HCT116 (cell line): ENCODE measurements around the gene ANO9. TPM values are rescaled to one million over a fixed set of nuclear protein-coding genes. Genes with fewer than 3 reads are reported as not detected.

ENCODE experiments used
- ATAC-seq: fragments of 200-7000 bp; cut with Tn5 transposase; 2 replicates; pipeline ENCODE4 v1.9.1; 2020; ENCODE audit warnings: mild to moderate bottlenecking, moderate library complexity
- BruUV-seq: library from RNA; stranded (reverse); fragments of 400-500 nt; replicated peaks from 2 replicates; lab custom pipeline; 2021; lab: Mats Ljungman, UMichigan
- CTCF ChIA-PET: fragments of 300-600 bp; sonication (Branson Sonifier 250); formaldehyde crosslinking; loops from one replicate; lab custom pipeline; 2021; ENCODE audit warnings: antibody characterized with exemption; lab: Charles Lee
- POLR2A ChIA-PET: fragments of 300-600, 350-600 bp; sonication (Branson Sonifier 250); formaldehyde crosslinking; loops from one replicate; lab custom pipeline; 2021; ENCODE audit warnings: antibody characterized with exemption; lab: Charles Lee
- RAD21 ChIA-PET, 2 experiments: fragments of 300-600 bp; sonication (Branson Sonifier 250); formaldehyde crosslinking; loops; one replicate each; lab custom pipeline; 2023; ENCODE audit warnings: low total read pairs in 2 of 2; ENCODE audit not compliant: uncharacterized antibody in 2 of 2, unreplicated experiment in 2 of 2, low non-redundant PET in 1 of 2; lab: Charles Lee
- DNase-seq: peaks from one replicate; pipeline ENCODE4 v3.0.0-alpha.2; 2010; ENCODE audit warnings: low read depth, low spot score
- H2AFZ ChIP-seq: fragments of 200-600 bp; shearing (Covaris generic), sonication (generic); 2 replicates; pipeline ENCODE4 v1.6.1; 2017; ENCODE audit warnings: low read depth, mixed run types, mixed read lengths, antibody characterized with exemption, low read length; ENCODE audit not compliant: poor library complexity, severe bottlenecking
- H3K27ac ChIP-seq: 2 replicates; pipeline ENCODE4 v1.5.1; 2012; ENCODE audit warnings: low read depth, low read length
- H3K27me3 ChIP-seq: fragments of 200-600 bp; sonication (generic); 2 replicates; pipeline ENCODE4 v1.6.1; 2016; ENCODE audit warnings: mixed run types, low read length, mixed read lengths; ENCODE audit not compliant: insufficient read depth
- H3K36me3 ChIP-seq, 2 experiments: fragments of 200-500 bp in 1 of 2; fragments of 200-600 bp in 1 of 2; sonication (Bioruptor generic) in 1 of 2; sonication (generic) in 1 of 2; 2 replicates each; pipeline versions ENCODE4 v1.5.1 to v1.6.1; 2014 to 2016; ENCODE audit warnings: low read length in 2 of 2, inconsistent platforms in 1 of 2, mixed read lengths in 1 of 2, mixed run types in 1 of 2; ENCODE audit not compliant: insufficient read depth in 2 of 2, control insufficient read depth in 1 of 2
- H3K4me1 ChIP-seq, 2 experiments: fragments of 200-600 bp in 1 of 2; sonication (generic) in 1 of 2; 2 replicates each; pipeline versions ENCODE4 v1.5.1 to v1.6.1; 2012 to 2017; ENCODE audit warnings: low read length in 2 of 2, inconsistent platforms in 1 of 2, mild to moderate bottlenecking in 1 of 2, mixed read lengths in 1 of 2, mixed run types in 1 of 2, moderate library complexity in 1 of 2; ENCODE audit not compliant: insufficient read depth in 2 of 2, control insufficient read depth in 1 of 2
- H3K4me2 ChIP-seq: fragments of 200-600 bp; sonication (generic); 2 replicates; pipeline ENCODE4 v1.6.1; 2017; ENCODE audit warnings: mixed run types, low read length, mixed read lengths
- H3K4me3 ChIP-seq, 2 experiments: fragments of 200-600 bp in 1 of 2; sonication (generic) in 1 of 2; replicated peaks in 1 of 2; 2 replicates each; pipeline ENCODE4 v1.5.1; 2011 to 2016; ENCODE audit warnings: low read length in 2 of 2, control low read depth in 1 of 2, low read depth in 1 of 2, mild to moderate bottlenecking in 1 of 2, mixed read lengths in 1 of 2, mixed run types in 1 of 2
- H3K79me2 ChIP-seq: fragments of 200-600 bp; sonication (generic); 2 replicates; pipeline ENCODE4 v1.6.1; 2017; ENCODE audit warnings: mild to moderate bottlenecking, mixed run types, low read length, moderate library complexity, mixed read lengths; ENCODE audit not compliant: insufficient read depth
- H3K9ac ChIP-seq: fragments of 200-600 bp; sonication (generic); 2 replicates; pipeline ENCODE4 v1.6.1; 2016; ENCODE audit warnings: low read length, mixed read lengths
- H3K9me2 ChIP-seq: fragments of 200-600 bp; sonication (generic), shearing (Covaris generic); 2 replicates; pipeline ENCODE4 v1.6.1; 2017; ENCODE audit warnings: mixed run types, mild to moderate bottlenecking, moderate library complexity; ENCODE audit not compliant: insufficient read depth
- H3K9me3 ChIP-seq, 2 experiments: fragments of 200-500 bp in 1 of 2; fragments of 200-600 bp in 1 of 2; sonication (Bioruptor generic) in 1 of 2; sonication (generic) in 1 of 2; 2 replicates each; pipeline ENCODE4 v1.6.1; 2014 to 2017; ENCODE audit warnings: low read length in 2 of 2, mixed read lengths in 2 of 2, inconsistent platforms in 1 of 2, low read depth in 1 of 2, mild to moderate bottlenecking in 1 of 2, mixed run types in 1 of 2, moderate library complexity in 1 of 2; ENCODE audit not compliant: control insufficient read depth in 1 of 2, insufficient read depth in 1 of 2
- H4K20me1 ChIP-seq: fragments of 200-600 bp; sonication (generic), shearing (Covaris generic); 2 replicates; pipeline ENCODE4 v1.6.1; 2017; ENCODE audit warnings: mixed run types, mild to moderate bottlenecking, moderate library complexity; ENCODE audit not compliant: insufficient read depth
- CBX3 ChIP-seq: IDR thresholded peaks from 2 replicates; pipeline ENCODE4 v1.6.1; 2012; ENCODE audit warnings: low read depth
- CEBPB ChIP-seq: IDR thresholded peaks from 2 replicates; pipeline ENCODE4 v1.6.1; 2012; ENCODE audit warnings: low read depth
- EGR1 ChIP-seq: IDR thresholded peaks from 2 replicates; pipeline ENCODE4 v1.6.1; 2012; ENCODE audit warnings: low read depth
- ELF1 ChIP-seq: IDR thresholded peaks from 2 replicates; pipeline ENCODE4 v1.6.1; 2012; ENCODE audit warnings: low read depth, borderline replicate concordance
- EZH2 ChIP-seq: fragments of 200-600 bp; sonication (generic); IDR thresholded peaks from 2 replicates; pipeline ENCODE4 v1.6.1; 2017; ENCODE audit warnings: antibody characterized with exemption, mixed run types
- EZH2phosphoT487 ChIP-seq: fragments of 200-600 bp; IDR thresholded peaks from 2 replicates; pipeline ENCODE4 v1.6.1; 2018; ENCODE audit warnings: antibody characterized with exemption, borderline replicate concordance
- FOSL1 ChIP-seq: IDR thresholded peaks from 2 replicates; pipeline ENCODE4 v1.6.1; 2012; ENCODE audit warnings: low read depth
- MAX ChIP-seq: IDR thresholded peaks from 2 replicates; pipeline ENCODE4 v1.6.1; 2012
- SIN3A ChIP-seq: IDR thresholded peaks from 2 replicates; pipeline ENCODE4 v1.6.1; 2012; ENCODE audit warnings: low read depth
- TCF7L2 ChIP-seq: IDR thresholded peaks from 2 replicates; pipeline ENCODE4 v1.7.0; 2011; ENCODE audit warnings: borderline replicate concordance, inconsistent platforms; ENCODE audit not compliant: insufficient read depth, insufficient read length; ENCODE audit errors: extremely low read depth
- YY1 ChIP-seq: IDR thresholded peaks from 2 replicates; pipeline ENCODE4 v1.6.1; 2011; ENCODE audit warnings: low read length, low read depth, moderate library complexity, mild to moderate bottlenecking; ENCODE audit not compliant: insufficient replicate concordance; ENCODE audit errors: extremely low read depth
- ZFX ChIP-seq: fragments of 450-650 bp; IDR thresholded peaks from 2 replicates; pipeline ENCODE4 v1.6.1; 2017
- ZNF274 ChIP-seq: fragments of 200-500 bp; sonication (Bioruptor generic); IDR thresholded peaks from 2 replicates; pipeline ENCODE4 v1.6.1; 2014; ENCODE audit warnings: mild to moderate bottlenecking, low read depth, low read length, inconsistent platforms
- intact Hi-C: fragments of 100-400 bp; cut with micrococcal nuclease; formaldehyde crosslinking; loops from 2 replicates; pipeline ENCODE4 v1.10.0; 2022
- total RNA-seq: library from RNA; stranded (reverse); gene quantifications from one replicate; pipeline ENCODE4 v1.2.1, GENCODE V29; 2021; ENCODE audit not compliant: unreplicated experiment

ANO9 gene
- total RNA-seq, 1 experiment from 2014 or later, result 70.3 TPM

- H3K9ac ChIP-seq, result peak overlapping the region; percentile 64
- peak overlapping the region; percentile 56; the same call in 1 of the 2 replicates for H3K27ac ChIP-seq
- TF ChIP-seq SIN3A, result no peak
- no peak for TF ChIP-seq FOSL1
- 0 out of 2 replicates have a peak, but pooled peaks have one; percentile 9 for TF ChIP-seq ZFX
- TF ChIP-seq EGR1, result no peak
- no peak for TF ChIP-seq EZH2phosphoT487
- peaks cover 0 to 12% of the 10 kb centered on the region in 2 experiments; a peak in 2 of 4 replicates for H3K4me1 ChIP-seq
- peaks cover 0 to 14% of the 10 kb centered on the region in 2 experiments; a peak in 1 of 4 replicates for H3K36me3 ChIP-seq
- peak overlapping the region; percentile 78 for H3K4me2 ChIP-seq
- H3K9me3 ChIP-seq, result no peaks in the 10 kb centered on the region
- no peak for DNase-seq
- H3K4me3 ChIP-seq, result peak overlapping the region; percentile 52 to 64
- intact Hi-C loops, result no loop called here
- no peak overlapping the region for H2AFZ ChIP-seq
- ATAC-seq, result no peak
- RAD21 ChIA-PET, result interaction anchor here in 1 of 2 experiments (0.8 kb wide), 1 partner anchor 8 kb away, joined by 3 read pairs; no protein-coding TSS in a partner anchor
- H3K9me2 ChIP-seq, result no peaks in the 10 kb centered on the region
- POLR2A ChIA-PET, result no interaction called here
- CTCF ChIA-PET, result no interaction called here
- peaks cover 16% of the 10 kb centered on the region; the same call in 1 of the 2 replicates for H3K79me2 ChIP-seq
- TSS peak; percentile 65 for BruUV-seq
- no peaks in the 10 kb centered on the region for H3K27me3 ChIP-seq
- H4K20me1 ChIP-seq, result no peaks in the 10 kb centered on the region
These were observed 71.5 kb downstream of the ANO9 start for GRCh38 chr11:370070-370941.

- peaks cover 0 to 14% of the 10 kb centered on the region in 2 experiments; a peak in 2 of 4 replicates for H3K4me1 ChIP-seq
- ATAC-seq (peak; percentile 63), DNase-seq (no peak)
- no peaks in the 10 kb centered on the region for H3K9me2 ChIP-seq
- H3K4me2 ChIP-seq, result peak within 1 kb of the TSS; percentile 78
- H3K9ac ChIP-seq, result peak within 1 kb of the TSS; percentile 64
- no peak within 1 kb of the TSS for H2AFZ ChIP-seq
- CTCF ChIA-PET, result no interaction called here
- RAD21 ChIA-PET, result no interaction called here
- POLR2A ChIA-PET, result no interaction called here
- H3K79me2 ChIP-seq, result peaks cover 16% of the 10 kb centered on the region; the same call in 1 of the 2 replicates
- H3K27ac ChIP-seq, result peak within 1 kb of the TSS; percentile 56; the same call in 1 of the 2 replicates
- no TSS peak for BruUV-seq
- no peaks in the 10 kb centered on the region for H3K27me3 ChIP-seq
- H3K9me3 ChIP-seq, result no peaks in the 10 kb centered on the region
- H3K36me3 ChIP-seq, result peaks cover 0 to 11% of the 10 kb centered on the region in 2 experiments; a peak in 1 of 4 replicates
- no peaks in the 10 kb centered on the region for H4K20me1 ChIP-seq
- H3K4me3 ChIP-seq, result peak within 1 kb of the TSS; percentile 52 to 64
- intact Hi-C loops, result no loop called here
- TF ChIP-seq ELF1 (no peak), EZH2 (no peak), TCF7L2 (no peak), CBX3 (no peak), SIN3A (no peak), YY1 (no peak), ZNF274 (no peak), MAX (no peak), EGR1 (no peak), CEBPB (no peak)
These were observed 72.3 kb downstream of the ANO9 start, which contains the start of gene B4GALNT4 for GRCh38 chr11:369336-370018. TSS of gene B4GALNT4 (plus strand) at chr11:369499. CDS start at chr11:369804, 305 bp downstream.
